ENCODE measurements around the gene COX11.

- no peak for TF ChIP-seq EZH2 (IDR thresholded peaks at IDR 0.05; ENCODE audit: borderline replicate concordance, low read depth, low read length, severe bottlenecking)
- no peak for TF ChIP-seq CTCF (IDR thresholded peaks at IDR 0.05; ENCODE audit: extremely low read depth in 1 of 2, insufficient read depth in 1 of 2, low read depth in 1 of 2, low read length in 2 of 2)
- no peak for TF ChIP-seq POLR2AphosphoS5 (IDR thresholded peaks at IDR 0.05; ENCODE audit: insufficient read depth, low read depth, low read length)
- TF ChIP-seq MAX (IDR thresholded peaks at IDR 0.05; ENCODE audit: insufficient read depth, insufficient read length) = no peak
- no peak for TF ChIP-seq JUN (IDR thresholded peaks at IDR 0.05; ENCODE audit: borderline replicate concordance, insufficient read depth, insufficient read length, low read depth)
- TF ChIP-seq POLR2A (IDR thresholded peaks at IDR 0.05; ENCODE audit: low read depth, low read length) = no peak
These were observed 13.9 kb upstream of the COX11 start for GRCh38 chr17:54982399-54982798.
